Activated CD4-positive, CD25-positive, alpha-beta regulatory T cell treated with anti-CD3 and anti-CD28 coated beads, Interleukin-2, amount 50 U/mL, for 72 hours (primary cell): ENCODE data around the gene MRPS18A.
"Not testable (repeated sequence)": the region's sequence is repeated elsewhere in the genome, so short reads cannot be mapped to it uniquely, and the experiment has no call there.

Source experiments
- DNase-seq: peaks from one replicate; pipeline ENCODE4 v3.0.0; 2021

The MRPS18A gene

DNA sequence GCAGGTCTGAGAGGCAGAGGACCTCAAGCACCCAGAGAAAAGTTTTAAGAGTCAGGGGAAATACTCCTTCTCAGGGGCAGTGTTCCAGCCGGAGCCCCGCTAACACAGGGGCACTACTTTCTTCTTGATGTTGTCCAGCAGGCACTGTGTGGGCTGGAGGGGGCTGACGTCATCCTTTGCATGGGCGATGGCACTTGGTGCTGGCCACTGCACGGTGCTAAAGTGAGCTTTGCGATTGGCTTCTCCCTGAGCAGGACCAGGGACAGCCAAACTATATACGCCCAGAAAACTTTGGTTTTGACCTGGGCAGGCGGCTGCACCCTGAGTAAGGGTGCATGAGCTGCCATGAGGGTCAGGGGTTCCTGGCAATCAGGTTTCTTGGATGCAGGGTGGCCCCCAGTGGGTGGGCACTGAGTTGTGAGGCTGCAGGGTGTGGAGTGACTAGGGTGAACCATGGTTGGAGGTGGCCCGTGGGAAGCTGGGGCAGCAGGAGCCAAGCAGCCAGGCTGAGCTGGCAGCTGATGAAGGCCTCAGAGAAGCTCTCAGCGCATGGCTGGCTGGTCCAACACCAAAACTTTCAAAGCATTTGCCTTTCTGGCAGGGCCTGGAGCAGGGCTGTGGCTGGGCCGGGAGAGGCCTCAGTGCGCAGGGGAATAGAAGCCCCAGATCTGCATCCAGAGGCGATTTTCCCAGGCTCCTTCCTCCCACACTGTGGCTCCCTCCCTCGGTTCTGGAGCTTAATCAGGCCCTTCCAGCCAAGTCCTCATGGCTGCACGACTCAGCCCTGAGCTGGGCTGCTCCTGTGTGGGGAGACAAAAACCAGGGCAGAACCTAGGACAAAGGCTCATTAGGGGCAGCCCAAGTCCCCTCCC is 18.3 kb downstream of the MRPS18A start:
- no peak for DNase-seq

DNA sequence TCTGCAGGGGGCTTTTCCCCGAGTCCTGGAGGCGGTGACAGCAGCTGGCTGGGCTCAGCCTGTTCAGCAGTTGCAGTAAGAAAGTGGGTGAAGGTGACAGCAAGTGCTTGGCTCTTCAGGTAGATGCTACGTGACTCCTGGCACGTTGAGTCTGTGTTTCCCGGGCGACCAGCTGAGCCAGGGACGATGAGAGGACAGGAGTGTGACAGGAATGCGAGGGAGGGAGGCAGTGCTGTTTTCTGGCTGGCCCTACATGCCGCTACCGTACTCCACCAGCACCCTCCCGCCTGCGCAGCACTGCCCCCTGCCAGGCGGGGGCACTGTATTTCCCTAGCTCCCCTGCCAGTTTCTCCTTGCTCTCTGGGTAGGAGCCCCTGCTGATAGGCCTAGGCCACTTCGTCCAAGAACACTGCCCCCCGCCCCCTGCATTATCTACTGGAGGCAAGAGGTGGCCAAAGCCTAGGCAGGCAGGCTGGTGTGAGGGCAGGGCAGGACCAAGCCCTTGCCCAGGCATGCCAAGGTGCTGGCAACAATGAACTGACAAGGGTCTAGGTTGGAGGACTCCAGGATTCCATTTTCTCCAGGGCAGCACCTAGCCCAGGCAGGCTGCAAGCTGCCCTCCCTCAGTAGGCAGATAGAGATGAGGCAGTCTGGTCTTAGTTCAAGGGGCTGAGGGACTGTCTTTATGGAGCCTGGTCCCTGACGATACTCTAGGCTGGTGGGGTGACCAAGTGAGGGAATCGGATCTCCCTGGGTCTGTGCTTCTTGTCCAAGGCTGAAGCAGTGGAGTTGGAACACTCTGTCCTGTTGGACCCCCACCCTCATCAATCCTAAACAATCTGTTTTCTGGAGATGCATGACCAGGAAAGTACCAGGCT is 19.2 kb downstream of the MRPS18A start:
- peak; percentile 45 for DNase-seq

DNA sequence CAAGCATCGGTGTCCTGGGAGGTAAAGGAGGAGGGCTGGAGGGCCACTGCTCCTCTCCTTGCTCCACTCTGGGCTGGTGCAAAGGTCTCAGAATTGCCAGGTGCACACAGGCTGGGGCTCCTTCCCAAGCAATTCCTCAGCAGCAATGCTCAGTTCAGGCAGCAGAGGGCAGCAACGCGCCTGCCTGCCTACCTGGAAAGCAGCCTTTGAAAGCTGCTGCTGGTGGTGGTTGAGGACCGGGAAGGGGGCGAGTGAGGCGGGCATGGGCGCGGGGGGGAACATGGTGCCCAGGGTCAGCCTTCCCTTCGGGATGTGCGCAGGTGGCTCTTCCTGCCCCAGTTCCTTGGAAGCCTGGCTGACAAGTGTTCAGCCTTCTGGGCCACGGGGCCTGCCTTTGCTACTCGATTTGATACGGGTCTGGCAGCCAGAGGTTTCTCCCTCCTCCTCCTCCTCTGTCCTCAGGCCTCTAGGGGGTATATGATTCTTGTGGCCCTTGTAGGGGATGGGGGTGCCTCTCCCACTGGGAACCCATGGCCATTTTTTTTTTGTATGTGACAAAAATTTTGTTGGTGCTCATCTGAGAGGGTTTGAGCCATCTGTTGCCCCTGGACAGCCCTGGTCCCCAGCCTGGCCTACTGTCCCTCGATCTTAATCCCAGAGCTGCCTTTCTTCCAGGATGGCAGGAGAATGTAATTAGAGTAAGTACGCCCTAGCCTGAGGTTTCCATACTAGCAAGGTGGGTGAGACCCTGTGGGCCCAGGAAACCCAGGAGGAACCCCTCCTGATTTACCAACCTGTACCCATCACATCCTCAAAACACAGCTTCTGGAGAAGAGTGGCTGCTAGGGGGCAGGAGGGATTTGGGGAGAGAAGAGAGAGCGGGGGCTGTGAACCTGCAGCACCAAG is 20.1 kb downstream of the MRPS18A start:
- DNase-seq, result peak; percentile 88

- no peak for DNase-seq
These were observed 21.2 kb downstream of the MRPS18A start for GRCh38 chr6:43666196-43666920.

DNA sequence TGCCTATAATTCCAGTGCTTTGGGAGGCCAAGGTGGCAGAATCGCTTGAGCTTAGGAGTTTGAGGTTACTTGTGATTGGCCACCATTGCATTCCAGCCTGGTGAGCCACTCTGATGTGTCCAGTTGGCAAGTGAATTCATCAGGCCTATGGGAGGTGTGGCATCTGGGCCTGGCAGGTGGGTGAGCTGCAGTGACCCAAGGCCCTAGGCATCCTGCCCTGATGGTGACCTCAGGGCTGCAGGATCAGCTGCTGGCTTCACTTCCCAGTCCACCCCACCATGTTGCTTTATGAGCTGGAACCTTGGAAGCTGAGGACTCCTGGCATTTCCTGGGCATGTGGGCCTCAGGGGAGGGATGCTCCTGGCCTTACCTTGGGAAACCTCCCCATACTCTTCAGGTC is 22.2 kb downstream of the MRPS18A start:
- DNase-seq, result no peak

DNA sequence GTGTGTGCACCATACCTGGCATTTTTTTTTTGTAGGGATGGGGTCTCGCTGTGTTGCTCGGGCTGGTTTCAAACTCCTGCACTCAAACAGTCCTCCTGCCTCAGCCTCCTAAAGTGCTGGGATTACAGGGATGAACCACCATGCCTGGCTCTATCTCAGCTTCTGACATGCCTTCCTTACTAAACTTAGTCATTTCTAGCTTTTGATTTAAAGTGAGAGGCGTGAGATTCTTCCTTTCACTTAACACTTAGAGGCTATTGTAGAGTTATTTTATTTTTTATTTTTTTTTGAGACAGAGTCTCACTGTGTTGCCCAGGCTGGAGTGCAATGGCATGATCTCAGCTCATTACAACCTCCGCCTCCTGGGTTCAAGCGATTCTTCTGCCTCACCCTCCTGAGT is 24.6 kb downstream of the MRPS18A start:
- DNase-seq, result not testable (repeated sequence)

GRCh38 chr6:43658161-43658560 is 29.4 kb downstream of the MRPS18A start:
- DNase-seq, result no peak

GRCh38 chr6:43657221-43657802 is 30.3 kb downstream of the MRPS18A start:
- no peak for DNase-seq

- not testable (repeated sequence) for DNase-seq
These were observed 34.8 kb downstream of the MRPS18A start for GRCh38 chr6:43652822-43653221.

GRCh38 chr6:43648248-43648647 is 39.3 kb downstream of the MRPS18A start:
- no peak for DNase-seq

GRCh38 chr6:43647613-43648012 is 40.0 kb downstream of the MRPS18A start:
- DNase-seq, result no peak

DNA sequence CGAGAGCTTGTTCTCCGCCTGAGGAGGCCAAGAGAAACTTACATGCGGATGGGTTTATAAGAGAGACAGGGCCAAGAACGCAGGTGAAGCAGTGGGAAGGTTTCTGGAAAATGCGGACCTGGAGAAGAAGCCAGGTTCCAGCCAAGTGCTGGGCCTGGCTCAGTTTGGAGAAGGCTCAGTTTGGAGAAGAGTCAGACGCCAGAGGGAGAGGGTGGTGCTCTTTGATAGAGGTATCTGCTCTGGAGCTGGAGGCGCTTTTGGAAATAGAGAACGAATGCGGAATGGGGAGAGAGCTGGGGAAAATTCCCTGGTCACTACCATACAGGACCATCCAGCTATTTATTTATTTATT is 42.0 kb downstream of the MRPS18A start:
- no peak for DNase-seq

DNA sequence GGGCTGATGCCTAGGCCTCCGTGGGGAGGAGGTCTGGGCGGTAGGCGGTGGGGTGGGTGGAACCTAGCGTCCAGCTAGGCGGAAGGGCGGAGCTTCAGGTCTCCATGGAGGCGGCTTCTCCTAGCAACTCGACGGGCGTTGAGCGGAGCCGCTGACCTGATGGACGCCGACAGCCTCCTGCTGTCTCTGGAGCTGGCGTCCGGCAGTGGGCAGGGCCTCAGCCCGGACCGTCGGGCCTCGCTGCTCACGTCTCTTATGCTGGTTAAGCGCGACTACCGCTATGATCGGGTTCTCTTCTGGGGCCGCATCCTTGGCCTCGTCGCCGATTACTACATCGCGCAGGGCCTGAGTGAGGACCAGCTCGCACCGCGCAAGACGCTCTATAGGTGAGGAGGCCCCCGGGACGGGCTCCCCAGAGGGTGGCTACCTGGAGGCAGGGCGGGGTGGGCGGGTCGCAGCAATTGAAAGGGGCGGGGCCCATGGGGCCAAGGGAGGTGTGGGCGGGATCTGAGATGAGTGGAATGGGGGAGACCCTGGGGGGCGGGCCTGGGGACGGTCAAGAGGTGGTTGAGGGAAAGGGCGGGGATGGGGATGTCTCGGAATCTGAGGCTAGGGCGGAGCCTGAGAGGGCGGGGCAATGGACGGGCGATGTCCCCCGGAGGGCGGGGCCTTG is 42.5 kb downstream of the MRPS18A start, which contains the start of gene RSPH9:
TSS of gene RSPH9 (plus strand) at position 97 of the 673 bp plus-strand sequence. CDS start at position 160, 63 bp downstream.
- DNase-seq, result peak; percentile 68

DNA sequence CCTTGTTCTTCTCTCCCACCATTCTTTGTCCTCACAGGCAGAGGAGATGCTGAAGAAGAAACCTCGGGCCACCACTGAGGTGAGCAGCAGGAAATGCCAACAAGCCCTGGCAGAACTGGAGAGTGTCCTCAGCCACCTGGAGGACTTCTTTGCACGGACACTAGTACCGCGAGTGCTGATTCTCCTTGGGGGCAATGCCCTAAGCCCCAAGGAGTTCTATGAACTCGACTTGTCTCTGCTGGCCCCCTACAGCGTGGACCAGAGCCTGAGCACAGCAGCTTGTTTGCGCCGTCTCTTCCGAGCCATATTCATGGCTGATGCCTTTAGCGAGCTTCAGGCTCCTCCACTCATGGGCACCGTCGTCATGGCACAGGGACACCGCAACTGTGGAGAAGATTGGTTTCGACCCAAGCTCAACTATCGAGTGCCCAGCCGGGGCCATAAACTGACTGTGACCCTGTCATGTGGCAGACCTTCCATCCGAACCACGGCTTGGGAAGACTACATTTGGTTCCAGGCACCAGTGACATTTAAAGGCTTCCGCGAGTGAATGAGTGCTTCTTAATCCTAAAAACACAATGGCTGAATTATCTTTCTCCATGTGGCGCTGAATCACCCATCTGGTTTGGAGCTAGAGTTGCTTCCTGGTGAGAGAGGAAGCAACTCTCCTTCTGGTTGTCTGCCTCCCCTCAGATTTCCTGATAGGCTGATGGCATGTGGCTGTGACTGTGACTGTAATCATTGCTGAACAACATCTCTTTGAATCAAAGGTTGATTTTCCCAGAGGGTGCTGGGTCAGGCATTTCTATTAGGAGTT is 47.4 kb downstream of the MRPS18A start:
- no peak for DNase-seq

GRCh38 chr6:43636308-43636659 is 51.3 kb downstream of the MRPS18A start:
- DNase-seq, result no peak

DNA sequence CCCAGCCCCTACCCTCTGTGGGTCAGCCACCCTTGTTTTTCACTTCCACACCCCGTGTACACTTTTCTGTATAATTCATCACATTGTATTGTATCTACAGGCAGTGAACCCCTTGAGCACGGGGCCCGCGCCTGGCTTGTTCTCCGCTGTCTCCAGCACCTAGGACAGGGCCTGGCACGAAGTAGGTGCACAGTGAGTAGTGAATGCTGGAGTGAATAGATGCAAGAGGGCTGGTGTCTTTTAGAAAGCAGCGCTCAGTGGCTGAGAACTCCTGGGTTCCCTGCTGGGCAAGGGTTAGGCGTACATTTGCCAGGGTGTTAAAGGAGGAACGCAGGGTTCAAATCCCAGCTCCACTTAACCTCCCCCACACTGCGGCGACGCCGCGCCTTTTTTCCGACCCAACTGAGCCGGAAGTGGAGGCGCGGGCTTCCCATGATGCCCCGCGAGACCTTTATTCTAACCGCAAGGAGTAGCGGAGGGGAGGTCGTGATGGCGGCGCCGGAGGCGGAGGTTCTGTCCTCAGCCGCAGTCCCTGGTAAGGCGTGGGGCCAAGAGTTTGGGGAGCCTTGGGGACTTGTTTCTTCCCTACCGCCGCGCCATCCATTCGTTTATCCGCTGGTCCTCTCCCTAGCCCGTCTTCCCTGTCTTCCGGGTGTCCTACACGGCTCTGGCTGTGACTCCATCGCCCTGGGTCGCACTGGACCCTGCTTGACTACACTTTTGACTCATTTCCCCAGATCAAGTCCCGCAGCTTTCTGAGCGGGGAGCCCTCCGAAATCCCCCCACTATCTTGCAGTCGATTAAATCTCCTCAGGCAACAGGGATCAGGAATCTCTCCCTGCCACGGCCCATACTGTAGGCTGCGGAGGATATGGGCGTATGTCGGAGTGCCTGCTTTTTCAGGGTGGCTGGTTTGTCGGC is 51.9 kb downstream of the MRPS18A start, which contains the start of gene MAD2L1BP:
TSS of gene MAD2L1BP (plus strand) at position 454 of the 921 bp plus-strand sequence. CDS start at position 490, 36 bp downstream.
- DNase-seq, result peak; percentile 85

- no peak for DNase-seq
These were observed 52.8 kb downstream of the MRPS18A start for GRCh38 chr6:43634702-43635303.

- not testable (repeated sequence) for DNase-seq
These were observed 54.6 kb downstream of the MRPS18A start for GRCh38 chr6:43633002-43633401.
